Frontal cortex (tissue), 4 donors: ENCODE results near the gene LRRK1. TPM values are rescaled to one million over a fixed set of nuclear protein-coding genes. Genes with fewer than 3 reads are reported as not detected.

Experiments
- DNase-seq, 2 donors: peaks; one replicate each; pipeline ENCODE4 v3.0.0; 2012; ENCODE audit warnings: low spot score in 2 of 2
- FAIRE-seq: peaks from 2 replicates; lab custom pipeline; 2012; peaks lifted over from hg19 to GRCh38; lab: Jason Lieb, UNC
- total RNA-seq: library from RNA; depleted of rRNA; stranded (reverse); fragments of >200 nt; gene quantifications from one replicate; pipeline ENCODE4 v1.2.3, GENCODE V29; 2014
- donor health status: control.
- donor health status: control.
- donor health status: control.

The LRRK1 gene
- total RNA-seq, 1 donor from 2014 or later = 0.82 TPM

DNA sequence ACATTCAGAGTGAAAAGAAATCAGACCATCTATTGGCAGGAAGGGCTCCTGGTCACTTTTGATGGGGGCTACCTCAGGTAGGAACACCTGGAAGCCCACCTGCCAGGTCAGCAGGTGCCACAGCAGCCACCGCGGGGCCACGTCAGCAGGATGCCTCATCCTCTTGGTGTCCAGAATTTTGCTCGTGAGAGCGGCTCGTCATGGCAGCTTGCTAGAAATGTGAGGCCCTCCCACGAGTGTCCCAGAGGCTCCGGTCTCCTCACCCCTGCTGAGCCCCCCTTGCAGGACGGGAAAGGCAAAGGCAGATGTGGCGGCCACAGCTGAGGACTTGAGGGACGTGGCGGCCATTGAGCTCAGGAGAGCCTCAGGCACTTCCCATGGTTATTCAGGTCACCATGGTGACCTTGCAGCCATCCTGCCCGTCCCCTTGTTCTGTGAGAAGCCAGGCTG, 129.4 kb downstream of the LRRK1 start:
- DNase-seq (no peak), FAIRE-seq (no peak)

GRCh38 chr15:101049282-101049681, 130.1 kb downstream of the LRRK1 start:
- DNase-seq = no peak

GRCh38 chr15:101049856-101050622, 130.9 kb downstream of the LRRK1 start:
- DNase-seq (no peak), FAIRE-seq (no peak)

More at GRCh38 chr15:101049282-101049681, 130.1 kb downstream of the LRRK1 start:
- FAIRE-seq = no peak

DNA sequence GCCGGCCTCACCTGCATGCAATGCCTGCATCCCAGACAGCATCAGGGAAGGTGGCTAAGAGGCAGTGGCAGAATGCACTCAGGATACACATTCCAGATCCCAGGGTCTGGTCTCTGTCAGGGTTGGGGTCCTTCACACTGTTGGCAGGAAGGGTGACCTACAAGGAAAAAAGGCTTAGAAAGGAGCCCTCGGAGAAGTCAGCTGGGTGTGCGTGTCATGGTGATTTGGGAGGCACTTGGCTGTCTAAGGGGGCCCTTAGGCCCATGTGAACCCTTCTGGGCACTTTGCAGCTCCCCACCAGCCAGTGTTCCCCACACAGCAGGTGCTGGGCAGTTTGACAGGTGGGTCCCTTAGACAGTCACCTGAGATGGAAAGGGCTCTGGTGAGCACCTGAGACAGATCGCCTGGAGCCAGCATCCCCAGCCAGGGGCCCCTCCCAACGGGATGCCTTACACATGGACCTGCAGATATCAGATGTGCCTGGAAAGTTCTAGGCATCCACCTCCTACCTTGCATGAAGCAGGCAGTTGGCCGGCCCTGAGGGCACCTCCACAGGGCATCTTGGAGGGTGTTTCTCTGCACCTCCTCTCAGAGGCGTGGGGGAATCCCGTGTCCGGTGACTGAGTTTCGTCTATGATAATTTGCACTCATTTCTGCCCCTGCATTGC, 131.6 kb downstream of the LRRK1 start:
- FAIRE-seq = no peak
- no peak for DNase-seq

- no peak for FAIRE-seq
- DNase-seq = no peak
Measured at GRCh38 chr15:101051291-101052030, 132.3 kb downstream of the LRRK1 start.

DNA sequence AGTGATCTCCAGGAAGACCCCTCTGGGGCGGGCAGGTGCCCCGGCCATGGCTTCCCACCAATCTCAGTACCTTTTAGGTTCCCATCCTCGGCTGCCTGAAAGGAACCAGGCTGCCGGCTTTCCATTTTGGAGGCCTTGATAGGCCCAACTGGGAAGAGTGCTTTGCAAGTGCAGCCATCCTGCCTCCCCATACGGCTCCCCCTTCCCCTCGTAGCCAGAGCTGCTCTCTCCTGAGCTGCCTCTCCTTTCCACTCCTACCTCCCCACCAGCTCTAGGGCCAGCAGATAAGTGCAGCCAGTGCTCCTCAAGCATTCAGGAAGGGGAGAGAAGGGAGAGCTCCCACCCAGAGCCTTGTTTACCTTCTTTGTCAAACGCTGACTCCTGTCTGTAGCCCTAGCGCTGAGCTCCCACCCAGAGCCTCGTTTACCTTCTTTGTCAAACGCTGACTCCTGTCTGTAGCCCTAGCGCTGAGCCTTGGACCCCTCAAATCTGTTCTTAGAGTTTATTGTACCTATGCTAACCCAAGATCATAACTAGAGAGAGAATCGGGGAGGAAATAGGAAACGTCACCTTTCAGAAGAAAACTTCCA, 133.0 kb downstream of the LRRK1 start:
- DNase-seq (no peak), FAIRE-seq (no peak)

GRCh38 chr15:101052681-101053121, 133.5 kb downstream of the LRRK1 start:
- DNase-seq = no peak

DNA sequence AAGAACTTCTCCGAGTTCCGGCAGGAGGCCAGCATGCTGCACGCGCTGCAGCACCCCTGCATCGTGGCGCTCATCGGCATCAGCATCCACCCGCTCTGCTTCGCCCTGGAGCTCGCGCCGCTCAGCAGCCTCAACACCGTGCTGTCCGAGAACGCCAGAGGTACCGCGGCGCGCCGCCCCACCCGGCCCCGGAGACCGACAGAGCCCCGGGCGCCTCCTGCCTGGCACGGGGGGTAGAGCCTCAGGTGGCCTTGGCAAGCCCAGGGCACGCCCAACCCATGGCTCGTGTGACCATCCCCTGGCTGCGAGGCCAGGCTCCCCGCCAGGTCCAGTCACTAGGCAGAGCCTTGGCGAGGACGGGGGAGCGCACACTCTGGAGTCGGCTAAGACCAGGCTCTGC, 134.1 kb downstream of the LRRK1 start:
- no peak for FAIRE-seq
- DNase-seq = no peak

More at GRCh38 chr15:101052681-101053121, 133.5 kb downstream of the LRRK1 start:
- FAIRE-seq = no peak

DNA sequence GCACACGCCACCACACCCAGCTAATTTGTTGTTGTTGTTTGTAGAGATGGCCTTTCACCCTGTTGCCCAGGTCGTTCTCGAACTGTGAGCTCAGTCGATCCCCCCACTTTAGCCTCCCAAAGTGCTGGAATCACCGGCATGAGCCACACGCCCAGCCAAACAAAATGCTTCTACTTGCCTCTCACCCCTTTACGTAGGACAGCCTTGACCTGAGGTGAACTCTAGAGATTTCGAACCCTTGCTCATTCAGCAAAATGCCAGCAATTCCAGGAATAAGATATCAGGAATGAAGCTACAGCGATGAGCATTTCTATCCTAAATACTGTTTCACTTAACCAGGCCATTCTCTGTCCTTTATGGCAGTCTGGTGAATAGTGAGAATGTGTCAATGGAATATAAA, 135.0 kb downstream of the LRRK1 start:
- no peak for DNase-seq
- no peak for FAIRE-seq

- DNase-seq (no peak), FAIRE-seq (no peak)
Measured at GRCh38 chr15:101054991-101055390, 135.8 kb downstream of the LRRK1 start.

GRCh38 chr15:101055411-101055810, 136.3 kb downstream of the LRRK1 start:
- FAIRE-seq = no peak
- DNase-seq = no peak

DNA sequence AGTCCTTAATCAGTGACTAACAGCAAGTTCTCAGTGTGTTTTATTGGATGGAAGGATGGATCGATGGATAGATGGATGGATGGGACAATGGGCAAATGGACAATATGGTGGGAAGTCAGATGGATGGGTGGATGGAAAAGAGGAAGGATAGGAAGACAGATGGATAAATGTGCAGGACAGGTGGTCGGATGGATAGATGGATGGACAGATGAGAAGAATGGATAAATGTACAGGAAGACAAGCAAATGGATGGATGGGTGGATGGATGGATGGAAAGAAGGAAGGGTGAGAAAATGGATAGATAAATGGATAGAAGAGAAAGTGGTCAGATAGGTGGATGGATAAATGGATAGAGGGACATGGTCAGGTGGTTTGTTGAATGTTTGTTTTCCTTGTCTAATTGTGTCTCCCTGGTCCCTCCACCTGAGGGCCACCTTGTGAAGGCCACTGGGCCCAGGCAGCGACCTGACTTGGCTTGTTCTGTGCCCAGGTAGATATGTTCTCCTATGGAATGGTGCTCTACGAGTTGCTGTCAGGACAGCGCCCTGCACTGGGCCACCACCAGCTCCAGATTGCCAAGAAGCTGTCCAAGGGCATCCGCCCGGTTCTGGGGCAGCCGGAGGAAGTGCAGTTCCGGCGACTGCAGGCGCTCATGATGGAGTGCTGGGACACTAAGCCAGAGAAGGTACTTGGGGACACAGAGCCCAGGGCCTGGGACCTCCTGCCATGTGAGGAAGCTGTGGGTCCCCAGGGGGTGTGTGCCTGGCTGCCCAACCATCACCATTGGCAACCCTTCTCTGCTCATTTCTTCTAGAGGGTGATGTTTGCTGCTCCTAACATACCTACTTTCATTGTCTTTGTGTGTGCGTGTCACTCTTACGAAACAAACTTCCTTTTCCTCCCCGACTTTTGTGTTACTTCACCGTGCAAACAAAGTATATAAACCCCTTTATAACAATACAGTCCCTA, 137.5 kb downstream of the LRRK1 start:
- FAIRE-seq (no peak), DNase-seq (no peak)

- no peak for FAIRE-seq
- no peak for DNase-seq
Measured at GRCh38 chr15:101057841-101058407, 138.8 kb downstream of the LRRK1 start.

DNA sequence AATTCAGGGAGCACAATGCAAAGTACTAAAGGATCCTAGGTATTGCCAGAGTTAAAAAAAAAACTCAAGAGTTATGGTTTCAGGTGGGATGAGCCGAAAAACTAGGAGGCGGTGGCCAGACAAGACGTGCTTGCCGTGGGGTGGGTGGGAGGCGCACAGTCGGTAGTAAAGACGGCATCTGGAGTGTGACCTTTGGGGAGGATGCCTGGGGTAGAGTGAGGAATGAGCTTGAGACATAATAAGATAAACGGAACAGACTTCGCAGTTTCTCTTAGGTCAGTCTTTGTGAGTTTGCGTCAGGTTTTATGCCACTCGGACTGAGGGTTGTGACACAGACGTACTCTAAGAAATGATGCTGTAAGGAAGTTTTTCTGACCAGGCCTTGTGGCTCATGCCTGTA, 139.6 kb downstream of the LRRK1 start:
- no peak for DNase-seq
- no peak for FAIRE-seq

DNA sequence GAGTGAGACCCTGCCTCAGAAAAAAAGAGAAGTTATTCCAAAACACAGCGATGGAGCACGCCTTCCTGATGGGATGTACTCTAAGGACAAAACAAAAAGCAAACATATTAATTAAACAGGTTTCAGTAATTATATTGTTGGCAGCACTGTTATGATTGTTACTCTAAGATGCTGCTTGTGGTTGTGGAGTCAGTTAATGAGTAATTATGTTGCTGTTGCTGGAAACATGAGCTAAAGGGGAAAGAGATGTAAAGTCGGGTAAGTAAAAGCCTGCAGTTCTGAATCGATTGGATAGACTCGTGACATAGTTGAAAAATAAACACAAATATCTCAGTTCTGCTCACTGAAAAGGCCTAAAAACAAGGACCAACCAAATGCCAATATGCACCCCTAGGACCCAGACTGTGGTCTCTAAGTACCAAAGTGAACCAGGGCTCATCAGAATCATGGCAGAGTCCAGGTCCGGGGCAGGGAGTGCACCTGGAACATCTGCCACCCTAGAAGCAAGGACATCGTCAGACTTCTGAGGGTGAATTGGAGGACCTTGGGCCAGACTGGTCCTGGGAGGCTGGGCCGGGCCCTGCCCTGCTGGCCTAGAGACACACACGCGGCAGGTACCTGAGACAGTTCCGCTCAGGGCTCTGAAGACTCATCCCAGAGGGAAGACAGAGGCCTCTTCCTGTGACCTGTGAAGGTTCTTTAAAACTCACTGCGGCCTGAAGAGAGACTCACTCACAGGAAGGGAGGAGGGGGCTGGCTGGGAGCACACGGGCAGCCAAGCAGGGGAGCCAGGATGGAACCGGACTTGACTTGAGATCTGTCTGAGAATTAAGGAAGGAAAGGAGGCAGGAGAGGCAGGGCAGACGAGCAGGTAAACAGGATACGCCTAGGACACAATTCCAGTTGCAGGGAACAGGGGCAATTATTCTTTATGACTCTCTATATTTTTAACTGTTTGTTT, 140.5 kb downstream of the LRRK1 start:
- DNase-seq = no peak
- no peak for FAIRE-seq

DNA sequence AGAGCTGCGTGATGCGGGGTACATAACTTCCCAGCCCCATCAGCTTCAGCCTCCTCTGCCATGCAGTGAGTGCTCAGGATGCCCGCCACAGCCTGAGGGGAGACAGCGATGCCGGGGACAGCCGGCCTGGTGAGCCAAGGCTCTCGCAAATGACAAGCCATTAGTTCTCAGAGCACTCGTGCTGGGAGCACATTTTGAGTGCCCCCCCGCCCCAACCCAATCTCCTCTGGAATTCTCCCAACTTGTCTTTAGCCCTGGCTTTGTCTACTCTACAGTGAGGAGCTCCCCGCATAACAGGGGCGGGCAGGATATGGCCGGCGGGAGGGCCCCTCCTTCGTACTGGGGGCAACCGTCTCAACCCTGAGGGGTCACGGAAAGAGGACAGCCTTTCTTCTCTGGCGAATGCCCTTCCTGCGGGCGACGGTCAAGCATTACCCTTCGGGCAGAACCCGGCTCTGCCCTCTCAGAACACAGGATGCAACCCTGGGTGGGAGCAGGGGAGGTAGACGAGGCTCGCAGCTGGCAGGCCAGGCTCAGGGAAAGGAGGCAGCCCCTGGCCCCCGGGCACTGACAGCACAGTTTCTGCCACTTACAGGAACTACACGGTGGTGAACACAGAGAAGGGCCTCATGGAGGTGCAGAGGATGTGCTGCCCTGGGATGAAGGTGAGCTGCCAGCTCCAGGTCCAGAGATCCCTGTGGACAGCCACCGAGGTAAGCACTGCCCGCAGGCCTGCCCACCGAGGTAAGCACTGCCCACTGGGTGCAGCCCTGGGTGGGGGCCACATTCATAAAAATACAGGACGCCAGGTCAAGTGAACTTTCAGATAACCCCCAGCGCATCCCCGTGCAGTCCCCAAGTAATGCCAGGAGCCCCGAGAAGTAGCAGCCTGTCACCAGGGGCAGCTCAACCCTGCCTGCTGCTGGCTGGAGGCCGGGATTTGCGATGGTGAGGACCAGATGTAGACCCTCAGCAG, 141.7 kb downstream of the LRRK1 start:
- FAIRE-seq = no peak
- DNase-seq = no peak

DNA sequence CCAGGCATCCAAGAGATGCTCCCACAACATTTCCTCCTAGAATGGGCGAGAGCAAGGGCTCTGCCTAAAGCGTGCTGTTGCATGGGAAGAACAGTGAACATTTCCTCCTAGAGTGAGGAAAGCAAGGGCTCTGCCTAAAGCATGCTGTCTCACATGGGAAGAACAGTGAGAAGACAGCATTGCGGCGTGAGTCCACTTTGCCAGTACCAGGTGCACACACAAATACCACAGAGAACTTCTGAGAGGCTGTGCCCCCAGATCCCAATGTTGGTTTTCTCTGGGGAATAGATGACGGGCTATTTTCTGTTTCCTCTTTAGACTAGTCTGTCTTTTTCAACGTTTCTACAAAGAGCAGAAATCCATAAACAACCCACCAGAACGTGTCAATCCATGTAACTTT, 142.9 kb downstream of the LRRK1 start:
- DNase-seq = no peak
- no peak for FAIRE-seq
